Kidney (tissue), 14 donors: ENCODE results near the gene GPR35. TPM values are rescaled to one million over a fixed set of nuclear protein-coding genes. Genes with fewer than 3 reads are reported as not detected.
A peak's percentile ranks its signal among the peaks of the same experiment; 100 is the strongest.

Experiments used
- DNase-seq, 5 donors: peaks; one replicate each; pipeline ENCODE4 v3.0.0-alpha.2; 2013 to 2020
- FAIRE-seq: peaks from 2 replicates; lab custom pipeline; 2012; peaks lifted over from hg19 to GRCh38; lab: Jason Lieb, UNC
- H3K27ac ChIP-seq, 2 donors: one replicate each; pipeline ENCODE4 v1.7.0; 2013; ENCODE audit warnings: low read depth in 2 of 2, low read length in 2 of 2, inconsistent platforms in 1 of 2
- H3K27me3 ChIP-seq: one replicate; pipeline ENCODE4 v1.7.1; 2013; ENCODE audit warnings: low read length, inconsistent platforms; ENCODE audit not compliant: control insufficient read depth, insufficient read depth
- H3K36me3 ChIP-seq, 3 donors: one replicate each; pipeline versions ENCODE4 v1.7.0 to v1.7.1; 2013; ENCODE audit warnings: low read length in 3 of 3, control low read depth in 1 of 3, inconsistent platforms in 1 of 3; ENCODE audit not compliant: insufficient read depth in 3 of 3, control insufficient read depth in 2 of 3
- H3K4me1 ChIP-seq, 3 donors: one replicate each; pipeline versions ENCODE4 v1.7.0 to v1.7.1; 2013; ENCODE audit warnings: low read length in 3 of 3, inconsistent platforms in 1 of 3, low read depth in 1 of 3; ENCODE audit not compliant: control insufficient read depth in 2 of 3, insufficient read depth in 2 of 3
- H3K4me3 ChIP-seq, 3 donors: one replicate each; pipeline versions ENCODE4 v1.7.0 to v1.8.1; 2013; ENCODE audit warnings: low read length in 3 of 3, control low read depth in 1 of 3, inconsistent platforms in 1 of 3
- H3K9ac ChIP-seq, 3 donors: one replicate each; pipeline versions ENCODE4 v1.7.0 to v1.7.1; 2013; ENCODE audit warnings: low read length in 3 of 3, control low read depth in 1 of 3, inconsistent platforms in 1 of 3
- H3K9me3 ChIP-seq, 3 donors: one replicate each; pipeline versions ENCODE4 v1.7.0 to v1.7.1; 2013; ENCODE audit warnings: low read length in 3 of 3, control low read depth in 1 of 3, inconsistent platforms in 1 of 3; ENCODE audit not compliant: control insufficient read depth in 2 of 3, insufficient read depth in 1 of 3
- intact Hi-C: fragments of 100-400 bp; cut with DNase I; formaldehyde crosslinking; loops from one replicate; pipeline ENCODE4 v1.11.1; 2022
- polyA plus RNA-seq: library from polyadenylated mRNA; stranded (reverse); fragments of 350-450 nt; fragmentation: Illumina TruSeq; extraction: RNeasy Lipid Tissue Mini Kit (QIAGEN cat#74804); gene quantifications from one replicate; pipeline ENCODE4 v1.2.3, GENCODE V29; 2014; ENCODE audit warnings: low read depth, low replicate concordance; ENCODE audit not compliant: insufficient read depth
- total RNA-seq: library from RNA; stranded (reverse); fragmentation: NEBNext Ultra II Directional; extraction: Animal tissue kit (Norgen Biotek cat#: 25700); gene quantifications from one replicate; pipeline ENCODE4 v1.2.1, GENCODE V29; 2021
- TF ChIP-seq, protein P1 (sequence below): IDR thresholded peaks from 3 replicates; pipeline ENCODE4 v1.5.1; 2012; ENCODE audit warnings: mild to moderate bottlenecking, moderate library complexity, borderline replicate concordance; ENCODE audit not compliant: insufficient read depth; ENCODE audit errors: extremely low read depth
- donor health status: control.
- donor health status: control.
- donor health status: control.
- donor health status: control.
- donor health status: control.
- donor health status: DM: yes; HTN: yes; CAD: no.
- donor health status: Normal renal cell carcinoma (clear cell type).

GPR35 gene
- total and polyA plus RNA-seq, 2 donors from 2014 or later, result 1.7 to 6.7 TPM

DNA sequence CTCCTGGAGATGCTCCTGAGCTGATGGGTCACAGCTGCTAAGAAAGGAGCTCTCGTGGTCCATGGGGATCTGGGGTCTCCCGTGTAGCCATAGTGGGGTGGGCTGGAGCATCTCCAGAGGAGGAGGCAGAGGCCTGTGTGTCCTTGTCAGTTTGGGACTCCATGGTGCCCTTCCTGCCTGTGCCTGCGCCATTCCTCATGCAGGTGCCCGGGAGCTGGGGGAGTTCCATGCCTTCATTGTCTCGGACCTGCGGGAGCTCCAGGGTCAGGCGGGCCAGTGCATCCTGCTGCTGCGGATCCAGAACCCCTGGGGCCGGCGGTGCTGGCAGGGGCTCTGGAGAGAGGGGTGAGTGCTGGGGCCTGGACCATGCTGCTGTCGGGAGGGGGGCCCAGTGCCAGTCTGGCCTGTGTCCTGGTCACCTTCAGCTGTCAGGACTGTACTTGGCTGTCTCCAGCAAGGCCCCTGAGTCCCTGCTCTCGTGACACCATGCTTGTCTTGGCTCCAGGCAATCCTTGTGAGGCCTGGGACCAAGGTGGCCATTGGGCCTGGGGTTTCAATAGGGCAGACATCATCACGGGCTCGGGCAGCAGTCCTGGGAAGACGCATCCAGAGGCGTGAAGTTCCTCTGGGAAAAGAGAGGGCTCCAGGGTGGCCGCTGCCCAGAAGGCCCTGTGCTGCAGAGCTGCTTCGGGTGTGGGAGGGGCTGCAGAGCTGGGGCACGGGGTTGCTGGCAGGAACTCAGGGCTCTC is 31.4 kb upstream of the GPR35 start:
- H3K27ac ChIP-seq, result no peak overlapping the region
- no peak overlapping the region for H3K9ac ChIP-seq
- peaks cover 2 to 14% (median 10%) of the 10 kb centered on the region in 3 donors for H3K36me3 ChIP-seq
- no peaks in the 10 kb centered on the region for H3K4me1 ChIP-seq
- H3K4me3 ChIP-seq, result no peak overlapping the region
- H3K9me3 ChIP-seq, result no peaks in the 10 kb centered on the region
- no peaks in the 10 kb centered on the region for H3K27me3 ChIP-seq
- FAIRE-seq (no peak), DNase-seq (peak in 1 of 5 donors; percentile 70)
- intact Hi-C loops, result no loop called here
- TF ChIP-seq, protein P1, sequence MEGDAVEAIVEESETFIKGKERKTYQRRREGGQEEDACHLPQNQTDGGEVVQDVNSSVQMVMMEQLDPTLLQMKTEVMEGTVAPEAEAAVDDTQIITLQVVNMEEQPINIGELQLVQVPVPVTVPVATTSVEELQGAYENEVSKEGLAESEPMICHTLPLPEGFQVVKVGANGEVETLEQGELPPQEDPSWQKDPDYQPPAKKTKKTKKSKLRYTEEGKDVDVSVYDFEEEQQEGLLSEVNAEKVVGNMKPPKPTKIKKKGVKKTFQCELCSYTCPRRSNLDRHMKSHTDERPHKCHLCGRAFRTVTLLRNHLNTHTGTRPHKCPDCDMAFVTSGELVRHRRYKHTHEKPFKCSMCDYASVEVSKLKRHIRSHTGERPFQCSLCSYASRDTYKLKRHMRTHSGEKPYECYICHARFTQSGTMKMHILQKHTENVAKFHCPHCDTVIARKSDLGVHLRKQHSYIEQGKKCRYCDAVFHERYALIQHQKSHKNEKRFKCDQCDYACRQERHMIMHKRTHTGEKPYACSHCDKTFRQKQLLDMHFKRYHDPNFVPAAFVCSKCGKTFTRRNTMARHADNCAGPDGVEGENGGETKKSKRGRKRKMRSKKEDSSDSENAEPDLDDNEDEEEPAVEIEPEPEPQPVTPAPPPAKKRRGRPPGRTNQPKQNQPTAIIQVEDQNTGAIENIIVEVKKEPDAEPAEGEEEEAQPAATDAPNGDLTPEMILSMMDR, result no peak

DNA sequence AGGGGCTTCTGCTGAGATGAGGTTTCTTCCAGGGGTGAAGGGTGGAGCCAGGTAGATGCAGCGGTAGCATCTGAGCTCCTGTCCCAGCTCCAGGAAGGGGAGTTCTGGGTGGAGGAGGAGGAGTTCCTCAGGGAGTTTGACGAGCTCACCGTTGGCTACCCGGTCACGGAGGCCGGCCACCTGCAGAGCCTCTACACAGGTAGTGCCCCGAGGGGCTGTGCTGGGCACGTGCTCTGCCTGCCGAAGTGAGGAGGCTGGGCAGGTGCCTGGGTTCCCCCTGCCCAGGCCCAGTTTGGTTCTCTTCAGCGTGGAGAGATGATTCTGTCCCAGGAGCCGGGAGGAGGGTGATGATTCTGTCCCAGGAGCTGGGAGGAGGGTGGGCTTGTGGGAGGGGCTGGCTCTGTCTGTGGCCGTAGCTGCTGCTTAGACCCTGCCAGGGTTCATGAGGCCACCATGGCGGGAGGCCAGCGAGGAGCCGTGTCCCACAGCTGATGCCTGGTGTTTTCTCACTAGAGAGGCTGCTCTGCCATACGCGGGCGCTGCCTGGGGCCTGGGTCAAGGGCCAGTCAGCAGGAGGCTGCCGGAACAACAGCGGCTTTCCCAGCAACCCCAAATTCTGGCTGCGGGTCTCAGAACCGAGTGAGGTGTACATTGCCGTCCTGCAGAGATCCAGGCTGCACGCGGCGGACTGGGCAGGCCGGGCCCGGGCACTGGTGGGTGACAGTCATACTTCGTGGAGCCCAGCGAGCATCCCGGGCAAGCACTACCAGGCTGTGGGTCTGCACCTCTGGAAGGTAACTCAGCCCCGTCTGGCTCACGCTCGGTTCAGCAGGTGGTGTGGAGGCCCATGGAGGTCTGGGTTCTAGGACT is 30.5 kb upstream of the GPR35 start:
- FAIRE-seq (no peak), DNase-seq (peak in 2 of 5 donors; percentile 33 to 71)
- no peaks in the 10 kb centered on the region for H3K9me3 ChIP-seq
- H3K27me3 ChIP-seq, result no peaks in the 10 kb centered on the region
- no peak overlapping the region for H3K4me3 ChIP-seq
- TF ChIP-seq, protein P1, result no peak
- no peaks in the 10 kb centered on the region for H3K4me1 ChIP-seq
- H3K27ac ChIP-seq, result no peak overlapping the region
- intact Hi-C loops, result no loop called here
- H3K9ac ChIP-seq, result no peak overlapping the region
- peaks cover 2 to 18% (median 10%) of the 10 kb centered on the region in 3 donors for H3K36me3 ChIP-seq

DNA sequence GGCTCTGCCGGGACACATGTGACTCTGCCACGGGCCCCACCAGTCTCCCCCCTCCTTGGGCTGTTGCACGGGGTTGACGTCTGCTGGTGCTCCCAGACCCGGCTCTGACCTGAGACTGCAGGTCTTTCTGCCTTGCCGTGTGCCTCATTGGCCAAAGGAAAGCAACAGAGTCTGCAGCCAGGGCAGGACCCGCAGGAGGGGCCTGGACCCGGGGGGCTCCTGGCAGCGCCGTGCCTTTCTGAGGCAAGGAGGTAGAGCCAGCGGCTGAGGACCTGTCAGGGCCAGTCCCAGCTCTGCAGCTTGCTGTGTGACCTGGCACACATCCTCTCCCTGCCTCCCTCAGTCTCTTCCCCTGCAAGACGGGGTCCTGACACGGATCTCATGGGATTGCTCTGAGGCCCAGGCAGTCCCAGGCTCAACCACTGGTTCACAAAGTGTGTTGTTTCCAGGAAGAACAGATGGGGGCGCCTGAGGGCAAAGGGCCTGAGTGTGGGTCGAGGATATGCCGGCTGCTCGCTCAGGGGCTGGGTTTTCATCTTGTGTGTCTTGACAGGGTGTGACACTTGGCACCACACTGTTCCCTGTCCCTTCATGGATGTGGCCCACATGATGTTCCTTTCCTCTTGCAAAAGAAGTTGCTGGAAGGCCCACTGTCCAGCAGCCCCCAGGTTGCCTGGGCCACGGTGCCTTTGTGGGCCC is 29.8 kb upstream of the GPR35 start:
- no peak overlapping the region for H3K9ac ChIP-seq
- peaks cover 2 to 14% (median 10%) of the 10 kb centered on the region in 3 donors for H3K36me3 ChIP-seq
- intact Hi-C loops, result no loop called here
- H3K27me3 ChIP-seq, result no peaks in the 10 kb centered on the region
- TF ChIP-seq, protein P1, result no peak
- no peak overlapping the region for H3K27ac ChIP-seq
- no peak for FAIRE-seq
- H3K4me3 ChIP-seq, result no peak overlapping the region
- H3K4me1 ChIP-seq, result no peaks in the 10 kb centered on the region
- DNase-seq, result peak in 3 of 5 donors; percentile 27 to 55 (median 46)
- no peaks in the 10 kb centered on the region for H3K9me3 ChIP-seq
